Fibroblast of lung (primary cell): ENCODE results near the gene TMEM212. TPM values are rescaled to one million over a fixed set of nuclear protein-coding genes. Genes with fewer than 3 reads are reported as not detected.
"Not testable (repeated sequence)": the region's sequence is repeated elsewhere in the genome, so short reads cannot be mapped to it uniquely, and the experiment has no call there.

Source experiments
- DNase-seq, 2 donors: peaks; one replicate each; pipeline versions ENCODE4 v3.0.0 to v3.0.0-alpha.2; 2010; ENCODE audit warnings: low read depth in 2 of 2
- H2AFZ ChIP-seq: 2 replicates; pipeline ENCODE4 v1.5.1; 2012; ENCODE audit warnings: low read length, control low read depth, inconsistent platforms
- H3K27ac ChIP-seq: 2 replicates; pipeline ENCODE4 v1.5.1; 2011; ENCODE audit warnings: low read length, control low read depth; ENCODE audit not compliant: insufficient read depth
- H3K27me3 ChIP-seq: 2 replicates; pipeline ENCODE4 v1.5.1; 2011; ENCODE audit warnings: mild to moderate bottlenecking, low read length; ENCODE audit not compliant: control insufficient read depth, insufficient read depth
- H3K36me3 ChIP-seq: 2 replicates; pipeline ENCODE4 v1.5.1; 2011; ENCODE audit warnings: low read length; ENCODE audit not compliant: control insufficient read depth, insufficient read depth
- H3K4me1 ChIP-seq: 2 replicates; pipeline ENCODE4 v1.5.1; 2011; ENCODE audit warnings: low read length; ENCODE audit not compliant: control insufficient read depth, insufficient read depth; ENCODE audit errors: extremely low read depth
- H3K4me2 ChIP-seq: 2 replicates; pipeline ENCODE4 v1.5.1; 2011; ENCODE audit warnings: low read length, control low read depth; ENCODE audit not compliant: insufficient read depth; ENCODE audit errors: extremely low read depth
- H3K4me3 ChIP-seq, 4 experiments: fragments of 200-600 bp in 1 of 4; sonication (generic) in 1 of 4; replicated peaks in 1 of 4; 2 replicates each; pipeline ENCODE4 v1.5.1; 2011 to 2016; ENCODE audit warnings: low read length in 4 of 4, low read depth in 3 of 4, mild to moderate bottlenecking in 3 of 4, control low read depth in 2 of 4, inconsistent platforms in 1 of 4, mixed read lengths in 1 of 4; ENCODE audit not compliant: insufficient read depth in 1 of 4; ENCODE audit errors: control extremely low read depth in 1 of 4
- H3K79me2 ChIP-seq: 2 replicates; pipeline ENCODE4 v1.5.1; 2012; ENCODE audit warnings: mild to moderate bottlenecking, low read length, inconsistent platforms; ENCODE audit not compliant: control insufficient read depth, insufficient read depth
- H3K9ac ChIP-seq: 2 replicates; pipeline ENCODE4 v1.5.1; 2011; ENCODE audit warnings: mild to moderate bottlenecking, low read length, control low read depth; ENCODE audit not compliant: insufficient read depth
- H3K9me3 ChIP-seq: 2 replicates; pipeline ENCODE4 v1.5.1; 2012; ENCODE audit warnings: low read depth, low read length; ENCODE audit not compliant: control insufficient read depth, insufficient read depth
- H4K20me1 ChIP-seq: 2 replicates; pipeline ENCODE4 v1.5.1; 2011; ENCODE audit warnings: low read length; ENCODE audit not compliant: control insufficient read depth, insufficient read depth; ENCODE audit errors: extremely low read depth
- CTCF ChIP-seq, 2 donors: IDR thresholded peaks in 1 of 2; conservative IDR thresholded peaks in 1 of 2; 1 replicate in 1 of 2; 2 replicates in 1 of 2; pipeline ENCODE4 v1.5.1; 2011 to 2012; ENCODE audit warnings: low read length in 2 of 2, control low read depth in 1 of 2, inconsistent platforms in 1 of 2, low read depth in 1 of 2, mild to moderate bottlenecking in 1 of 2
- EZH2 ChIP-seq: IDR thresholded peaks from 2 replicates; pipeline ENCODE4 v1.5.1; 2012; ENCODE audit warnings: low read length, control low read depth, mild to moderate bottlenecking; ENCODE audit errors: missing control alignments
- polyA plus RNA-seq, 2 donors: library from polyadenylated mRNA; depleted of rRNA in 1 of 2; stranded (reverse) in 1 of 2; unstranded in 1 of 2; fragments of >200 nt; gene quantifications; 2 replicates each; pipeline ENCODE4 v1.2.1, GENCODE V29; 2011 to 2012; ENCODE audit warnings: missing spikeins in 1 of 2
- total RNA-seq: library from RNA; depleted of rRNA; stranded (reverse); fragments of >200 nt; gene quantifications from 2 replicates; pipeline ENCODE4 v1.2.1, GENCODE V29; 2014

TMEM212 gene
- total and polyA plus RNA-seq, 2 donors (not counting 1 experiment from before 2014, with no cell fraction given), result not detected

GRCh38 chr3:171850960-171851659, 8.0 kb downstream of the TMEM212 start:
- Histone ChIP-seq H3K4me3 (no peak overlapping the region), H3K36me3 (no peaks in the 10 kb centered on the region), H3K4me2 (no peak overlapping the region), H3K79me2 (no peaks in the 10 kb centered on the region), H3K4me1 (no peaks in the 10 kb centered on the region), H3K27me3 (no peaks in the 10 kb centered on the region), H4K20me1 (no peaks in the 10 kb centered on the region), H3K27ac (no peak overlapping the region), H3K9me3 (no peaks in the 10 kb centered on the region), H2AFZ (no peak overlapping the region), H3K9ac (no peak overlapping the region)
- no peak for TF ChIP-seq EZH2
- no peak for TF ChIP-seq CTCF (conservative IDR thresholded peaks at IDR 0.05 in 1 of 2, IDR thresholded peaks at IDR 0.05 in 1 of 2; ENCODE audit: low read depth in 1 of 2, low read length in 2 of 2)
- no peak for DNase-seq

- Histone ChIP-seq H3K36me3 (no peaks in the 10 kb centered on the region), H3K27ac (no peak overlapping the region), H3K9ac (no peak overlapping the region), H3K4me3 (no peak overlapping the region), H3K4me2 (no peak overlapping the region), H3K27me3 (no peaks in the 10 kb centered on the region), H4K20me1 (no peaks in the 10 kb centered on the region), H2AFZ (no peak overlapping the region), H3K79me2 (no peaks in the 10 kb centered on the region), H3K4me1 (no peaks in the 10 kb centered on the region), H3K9me3 (no peaks in the 10 kb centered on the region)
- TF ChIP-seq CTCF (conservative IDR thresholded peaks at IDR 0.05 in 1 of 2, IDR thresholded peaks at IDR 0.05 in 1 of 2; ENCODE audit: low read depth in 1 of 2, low read length in 2 of 2) (no peak), EZH2 (no peak)
- peak; percentile 65 to 88 for DNase-seq
Observed at GRCh38 chr3:171851660-171852058, 8.5 kb downstream of the TMEM212 start.

GRCh38 chr3:171854649-171855305, 11.6 kb downstream of the TMEM212 start:
- Histone ChIP-seq H3K4me2 (no peak overlapping the region), H3K4me3 (no peak overlapping the region), H3K4me1 (no peaks in the 10 kb centered on the region), H3K27ac (no peak overlapping the region), H4K20me1 (no peaks in the 10 kb centered on the region), H3K79me2 (no peaks in the 10 kb centered on the region), H3K36me3 (no peaks in the 10 kb centered on the region), H3K27me3 (no peaks in the 10 kb centered on the region), H2AFZ (no peak overlapping the region), H3K9me3 (no peaks in the 10 kb centered on the region), H3K9ac (no peak overlapping the region)
- DNase-seq, result no peak
- TF ChIP-seq CTCF (conservative IDR thresholded peaks at IDR 0.05 in 1 of 2, IDR thresholded peaks at IDR 0.05 in 1 of 2; ENCODE audit: low read depth in 1 of 2, low read length in 2 of 2), result no peak

GRCh38 chr3:171858770-171859169, 15.6 kb downstream of the TMEM212 start:
- H3K4me3 ChIP-seq, H3K27me3 ChIP-seq, H3K4me1 ChIP-seq, H3K27ac ChIP-seq, DNase-seq, H3K9me3 ChIP-seq, H3K9ac ChIP-seq, H3K36me3 ChIP-seq, H2AFZ ChIP-seq, H3K79me2 ChIP-seq, H3K4me2 ChIP-seq, H4K20me1 ChIP-seq: not testable (repeated sequence)
